ENCODE data around the gene GCKR.

GCKR gene

DNA sequence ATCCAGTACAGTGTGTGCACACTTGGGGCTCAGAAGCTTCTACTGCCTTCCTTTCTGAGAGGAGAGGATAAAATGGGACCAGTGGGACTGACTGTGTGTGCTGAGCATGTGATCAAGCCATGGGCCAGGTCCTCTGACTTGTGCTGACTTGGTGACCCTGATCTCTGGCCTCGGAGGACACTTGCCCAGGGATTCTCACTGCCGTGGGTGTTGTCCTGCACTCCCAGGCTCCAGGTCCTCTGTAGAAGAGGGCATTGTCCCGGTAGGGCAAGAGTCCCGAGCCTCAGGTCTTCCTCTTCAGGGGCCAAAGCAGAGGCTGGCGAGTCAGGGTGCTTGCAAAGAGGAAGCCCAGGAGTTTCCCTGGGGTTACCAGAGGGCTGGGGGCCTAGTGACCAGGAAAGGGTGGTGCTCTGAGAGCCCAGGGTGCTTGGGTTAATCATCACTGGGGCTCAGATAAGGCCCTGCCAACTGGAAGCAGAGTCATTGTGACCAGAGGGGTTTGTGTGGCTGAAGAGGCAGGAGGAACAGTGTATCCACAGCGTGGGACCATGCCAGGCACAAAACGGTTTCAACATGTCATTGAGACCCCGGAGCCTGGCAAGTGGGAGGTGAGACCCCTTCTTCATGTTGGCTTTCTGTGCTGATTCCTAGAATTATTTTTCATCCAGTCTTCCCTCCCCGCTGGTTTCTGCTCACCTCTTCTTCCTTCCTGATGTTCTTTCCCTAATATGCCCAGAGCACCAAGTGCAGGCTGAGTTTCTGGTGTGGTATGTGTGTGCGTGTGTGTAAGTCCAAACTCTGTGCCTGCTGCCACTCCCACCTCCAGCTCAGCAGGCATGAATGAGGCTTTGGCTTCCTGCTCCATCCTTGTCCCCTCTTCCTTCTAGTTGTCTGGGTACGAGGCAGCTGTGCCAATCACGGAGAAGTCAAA lies at the start of gene GCKR:
Gene GCKR, plus strand, starts transcription at position 483 of the 931 bp plus-strand sequence. Its CDS starts 66 bp downstream, at position 549.
- no peak within 1 kb of the TSS for H3K4me3 ChIP-seq (ENCODE audit: low read depth, low read length)
- no peak for TF ChIP-seq CTCF (IDR thresholded peaks at IDR 0.05; ENCODE audit: borderline replicate concordance, insufficient read depth, low read depth, low read length)

GRCh38 chr2:27448381-27448780 lies 48.3 kb upstream of the GCKR start:
- no peak overlapping the region for H3K4me3 ChIP-seq (ENCODE audit: low read depth, low read length)
- no peak for TF ChIP-seq CTCF (IDR thresholded peaks at IDR 0.05; ENCODE audit: borderline replicate concordance, insufficient read depth, low read depth, low read length)

GRCh38 chr2:27451095-27451494 lies 45.5 kb upstream of the GCKR start:
- no peak overlapping the region for H3K4me3 ChIP-seq (ENCODE audit: low read depth, low read length)
- TF ChIP-seq CTCF (IDR thresholded peaks at IDR 0.05; ENCODE audit: borderline replicate concordance, insufficient read depth, low read depth, low read length), result no peak

DNA sequence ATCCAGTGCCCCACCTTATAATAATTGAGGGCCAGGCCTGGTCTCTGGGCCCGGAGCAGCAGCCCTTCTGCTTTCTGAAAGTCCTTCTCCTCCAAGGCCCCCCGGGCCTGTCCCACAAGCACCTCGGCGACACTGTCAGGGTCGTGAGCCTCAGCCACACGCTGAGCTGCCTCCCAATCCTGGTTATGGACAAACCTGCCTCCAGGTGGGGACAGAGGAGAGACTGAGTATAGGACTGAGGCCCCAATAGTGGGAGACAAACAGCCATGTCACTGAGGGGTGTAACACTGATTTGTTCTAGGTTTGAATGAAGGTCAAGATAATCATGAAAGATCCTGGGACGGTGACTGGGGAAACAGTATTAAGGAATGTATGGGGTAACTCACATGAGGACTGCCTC lies 42.7 kb upstream of the GCKR start:
- no peak overlapping the region for H3K4me3 ChIP-seq (ENCODE audit: low read depth, low read length)
- no peak for TF ChIP-seq CTCF (IDR thresholded peaks at IDR 0.05; ENCODE audit: borderline replicate concordance, insufficient read depth, low read depth, low read length)

GRCh38 chr2:27461118-27461517 lies 35.5 kb upstream of the GCKR start:
- no peak overlapping the region for H3K4me3 ChIP-seq (ENCODE audit: low read depth, low read length)
- no peak for TF ChIP-seq CTCF (IDR thresholded peaks at IDR 0.05; ENCODE audit: borderline replicate concordance, insufficient read depth, low read depth, low read length)

- H3K4me3 ChIP-seq (ENCODE audit: low read depth, low read length), result no peak overlapping the region
- no peak for TF ChIP-seq CTCF (IDR thresholded peaks at IDR 0.05; ENCODE audit: borderline replicate concordance, insufficient read depth, low read depth, low read length)
Measured at GRCh38 chr2:27464443-27464842, 32.2 kb upstream of the GCKR start.

DNA sequence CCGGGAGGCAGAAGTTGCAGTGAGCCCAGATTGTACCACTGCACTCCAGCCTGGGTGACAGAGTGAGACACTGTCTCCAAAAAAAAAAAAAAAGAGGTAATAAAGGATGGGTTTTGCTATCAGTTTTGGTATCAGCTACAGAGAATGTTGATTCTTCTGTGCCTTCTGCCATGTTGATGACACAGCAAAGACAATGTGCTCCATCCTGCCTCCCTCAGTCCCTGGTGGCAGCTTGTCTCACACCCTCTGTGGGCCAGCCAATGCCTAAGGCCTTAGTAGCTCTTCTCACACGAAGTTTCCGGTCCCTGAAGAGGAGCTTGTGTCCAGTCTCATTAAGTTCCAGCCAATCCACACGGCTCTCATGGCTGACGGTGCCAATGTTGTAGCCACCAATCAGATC lies 24.7 kb upstream of the GCKR start:
- no peak overlapping the region for H3K4me3 ChIP-seq (ENCODE audit: low read depth, low read length)
- no peak for TF ChIP-seq CTCF (IDR thresholded peaks at IDR 0.05; ENCODE audit: borderline replicate concordance, insufficient read depth, low read depth, low read length)

Data from GM12875 (cell line).